CD4-positive, alpha-beta T cell (primary cell): ENCODE results near the gene KMO. TPM values are rescaled to one million over a fixed set of nuclear protein-coding genes. Genes with fewer than 3 reads are reported as not detected.

Experiments
- ATAC-seq: fragments of 200-7000 bp; cut with Tn5 transposase; one replicate; pipeline ENCODE4 v1.10.0; 2022; ENCODE audit warnings: mild to moderate bottlenecking; ENCODE audit not compliant: poor library complexity
- CTCF ChIA-PET: fragments of 350-600 bp; sonication (Branson Sonifier 250); formaldehyde crosslinking; loops from one replicate; lab custom pipeline; 2021; ENCODE audit warnings: antibody characterized with exemption, inconsistent platforms; lab: Charles Lee
- POLR2A ChIA-PET: fragments of 350-600 bp; sonication (Branson Sonifier 250); formaldehyde crosslinking; loops from one replicate; lab custom pipeline; 2021; ENCODE audit warnings: antibody characterized with exemption, inconsistent platforms; lab: Charles Lee
- DNase-seq, 14 experiments: peaks; one replicate each; pipeline ENCODE4 v3.0.0-alpha.2; 2013 to 2020; ENCODE audit warnings: mixed read lengths in 2 of 14
- H3K27ac ChIP-seq, 2 donors: one replicate each; pipeline versions ENCODE4 v1.5.1 to v1.7.0; 2013; ENCODE audit warnings: low read length in 2 of 2, low read depth in 1 of 2, mild to moderate bottlenecking in 1 of 2
- H3K27me3 ChIP-seq, 2 experiments: 1 replicate in 1 of 2; 2 replicates in 1 of 2; pipeline versions ENCODE4 v1.6.1 to v1.7.0; 2013; ENCODE audit warnings: low read length in 2 of 2, control low read depth in 1 of 2, mild to moderate bottlenecking in 1 of 2, moderate library complexity in 1 of 2; ENCODE audit not compliant: insufficient read depth in 2 of 2, control insufficient read depth in 1 of 2
- H3K36me3 ChIP-seq: one replicate; pipeline ENCODE4 v1.6.1; 2013; ENCODE audit warnings: low read length, control low read depth; ENCODE audit not compliant: insufficient read depth
- H3K4me1 ChIP-seq: one replicate; pipeline ENCODE4 v1.6.1; 2013; ENCODE audit warnings: low read length, control low read depth; ENCODE audit not compliant: insufficient read depth
- H3K4me3 ChIP-seq: one replicate; pipeline ENCODE4 v1.5.1; 2013; ENCODE audit warnings: mild to moderate bottlenecking, low read length, moderate library complexity
- H3K9me3 ChIP-seq, 2 experiments: 1 replicate in 1 of 2; 2 replicates in 1 of 2; pipeline versions ENCODE4 v1.6.1 to v1.7.0; 2013; ENCODE audit warnings: low read length in 2 of 2, mild to moderate bottlenecking in 2 of 2, control low read depth in 1 of 2, moderate library complexity in 1 of 2; ENCODE audit not compliant: control insufficient read depth in 1 of 2, insufficient read depth in 1 of 2
- H3K27ac Mint-ChIP-seq: one replicate; pipeline ENCODE4 v1.8.0; 2020; ENCODE audit warnings: mixed read lengths
- H3K27me3 Mint-ChIP-seq: one replicate; pipeline ENCODE4 v1.8.0; 2021; ENCODE audit warnings: mixed read lengths
- H3K36me3 Mint-ChIP-seq: one replicate; pipeline ENCODE4 v1.8.0; 2021; ENCODE audit warnings: low read depth, mixed read lengths
- H3K4me1 Mint-ChIP-seq: one replicate; pipeline ENCODE4 v1.8.0; 2021; ENCODE audit warnings: low read depth, mixed read lengths
- H3K4me3 Mint-ChIP-seq: one replicate; pipeline ENCODE4 v1.8.0; 2020; ENCODE audit warnings: mild to moderate bottlenecking, mixed read lengths
- H3K9me3 Mint-ChIP-seq: one replicate; pipeline ENCODE4 v1.8.0; 2020; ENCODE audit warnings: mixed read lengths
- intact Hi-C, 2 experiments: fragments of 100-400 bp; cut with DNase I in 1 of 2; cut with micrococcal nuclease in 1 of 2; formaldehyde crosslinking; loops; one replicate each; pipeline versions ENCODE4 v1.15.1 to v1.9.0; 2023 to 2025; cut with DNase I, micrococcal nuclease
- total RNA-seq, 174 experiments: library from RNA in 2 of 174; stranded (reverse) in 2 of 174; gene quantifications; one replicate each; pipeline ENCODE4 v1.2.3 and lab custom pipeline; 2021 to 2026
- TF ChIP-seq, protein P1 (sequence below): fragments of 200-600 bp; IDR thresholded peaks from one replicate; pipeline ENCODE4 v1.8.0; 2022; ENCODE audit warnings: antibody characterized with exemption, mild to moderate bottlenecking

KMO gene
- total RNA-seq, 2 experiments from 2014 or later: not detected

- no peak overlapping the region for H3K4me3 Mint-ChIP-seq
These were observed 78.9 kb downstream of the KMO start for GRCh38 chr1:241611063-241611462.

DNA sequence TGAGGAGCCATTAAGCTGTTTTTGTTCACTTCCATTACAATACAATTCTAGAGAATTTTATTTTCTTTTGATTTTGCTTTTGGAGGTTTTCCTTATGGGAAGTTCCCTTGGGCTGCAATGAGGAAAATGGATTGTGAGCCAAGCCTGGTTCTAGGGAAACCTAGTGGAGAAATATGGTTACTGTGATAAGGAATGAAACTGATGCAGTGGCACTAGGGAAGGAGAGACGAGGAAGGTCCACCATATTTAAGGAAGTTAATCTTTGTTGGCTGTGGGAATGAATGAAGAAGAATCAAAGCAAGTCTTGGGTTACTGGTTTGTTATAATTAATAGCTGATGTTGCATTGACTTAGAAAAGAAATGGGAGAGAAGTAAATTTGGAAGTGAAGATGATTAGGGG, 79.6 kb downstream of the KMO start:
- H3K27ac ChIP-seq: no peak overlapping the region
- DNase-seq: no peak
- H3K27ac Mint-ChIP-seq: no peak overlapping the region
- no peaks in the 10 kb centered on the region for H3K36me3 Mint-ChIP-seq
- H3K9me3 ChIP-seq: no peaks in the 10 kb centered on the region
- POLR2A ChIA-PET: interaction anchor here (1.2 to 2.9 kb wide), 3 partner anchors 15 to 285 kb away, joined by 3 to 23 read pairs (median 4); partner anchors contain the start of gene FH
- no peak overlapping the region for H3K4me3 ChIP-seq
- no peaks in the 10 kb centered on the region for H3K4me1 Mint-ChIP-seq
- no peaks in the 10 kb centered on the region for H3K4me1 ChIP-seq
- no peak overlapping the region for H3K4me3 Mint-ChIP-seq
- H3K27me3 Mint-ChIP-seq: no peaks in the 10 kb centered on the region
- CTCF ChIA-PET: interaction anchor here (0.7 to 2.4 kb wide), 3 partner anchors 9 to 126 kb away, joined by 4 to 24 read pairs (median 7); no protein-coding TSS in a partner anchor
- no peaks in the 10 kb centered on the region for H3K36me3 ChIP-seq
- no peak for ATAC-seq
- no peaks in the 10 kb centered on the region for H3K9me3 Mint-ChIP-seq
- intact Hi-C loops: loop anchor here (1.0 to 10.0 kb wide), 12 partner anchors 15 to 1716 kb away; partner anchors contain the start of genes MAP1LC3C (in 2 of the 2), EXO1 (in 1 of the 2) and KMO (in 1 of the 2)
- no peaks in the 10 kb centered on the region for H3K27me3 ChIP-seq
- TF ChIP-seq, protein P1, sequence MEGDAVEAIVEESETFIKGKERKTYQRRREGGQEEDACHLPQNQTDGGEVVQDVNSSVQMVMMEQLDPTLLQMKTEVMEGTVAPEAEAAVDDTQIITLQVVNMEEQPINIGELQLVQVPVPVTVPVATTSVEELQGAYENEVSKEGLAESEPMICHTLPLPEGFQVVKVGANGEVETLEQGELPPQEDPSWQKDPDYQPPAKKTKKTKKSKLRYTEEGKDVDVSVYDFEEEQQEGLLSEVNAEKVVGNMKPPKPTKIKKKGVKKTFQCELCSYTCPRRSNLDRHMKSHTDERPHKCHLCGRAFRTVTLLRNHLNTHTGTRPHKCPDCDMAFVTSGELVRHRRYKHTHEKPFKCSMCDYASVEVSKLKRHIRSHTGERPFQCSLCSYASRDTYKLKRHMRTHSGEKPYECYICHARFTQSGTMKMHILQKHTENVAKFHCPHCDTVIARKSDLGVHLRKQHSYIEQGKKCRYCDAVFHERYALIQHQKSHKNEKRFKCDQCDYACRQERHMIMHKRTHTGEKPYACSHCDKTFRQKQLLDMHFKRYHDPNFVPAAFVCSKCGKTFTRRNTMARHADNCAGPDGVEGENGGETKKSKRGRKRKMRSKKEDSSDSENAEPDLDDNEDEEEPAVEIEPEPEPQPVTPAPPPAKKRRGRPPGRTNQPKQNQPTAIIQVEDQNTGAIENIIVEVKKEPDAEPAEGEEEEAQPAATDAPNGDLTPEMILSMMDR: no peak

More at GRCh38 chr1:241611063-241611462, 78.9 kb downstream of the KMO start:
- Mint-ChIP-seq H3K27me3 (no peaks in the 10 kb centered on the region), H3K36me3 (no peaks in the 10 kb centered on the region), H3K9me3 (no peaks in the 10 kb centered on the region), H3K4me1 (no peaks in the 10 kb centered on the region), H3K27ac (no peak overlapping the region)
- no peaks in the 10 kb centered on the region for H3K9me3 ChIP-seq
- H3K4me1 ChIP-seq: no peaks in the 10 kb centered on the region
- ChIA-PET POLR2A (interaction anchor here (1.2 to 2.9 kb wide), 3 partner anchors 16 to 285 kb away, joined by 3 to 23 read pairs (median 5); partner anchors contain the start of gene EXO1), CTCF (interaction anchor here (0.6 to 2.4 kb wide), 11 partner anchors 10 to 387 kb away, joined by 3 to 24 read pairs (median 4); partner anchors contain the start of genes CHML, MAP1LC3C and OPN3)
- no peaks in the 10 kb centered on the region for H3K36me3 ChIP-seq
- H3K4me3 ChIP-seq: no peak overlapping the region
- peak in 5 of 14 experiments; percentile 5 to 76 (median 68) for DNase-seq
- intact Hi-C loops: loop anchor here (1.0 to 10.0 kb wide), 12 partner anchors 16 to 1716 kb away; partner anchors contain the start of genes MAP1LC3C (in 2 of the 2), EXO1 (in 1 of the 2) and KMO (in 1 of the 2)
- TF ChIP-seq, protein P1: peak; percentile 85
- peak; percentile 93 for ATAC-seq
- no peak overlapping the region for H3K27ac ChIP-seq
- H3K27me3 ChIP-seq: no peaks in the 10 kb centered on the region

DNA sequence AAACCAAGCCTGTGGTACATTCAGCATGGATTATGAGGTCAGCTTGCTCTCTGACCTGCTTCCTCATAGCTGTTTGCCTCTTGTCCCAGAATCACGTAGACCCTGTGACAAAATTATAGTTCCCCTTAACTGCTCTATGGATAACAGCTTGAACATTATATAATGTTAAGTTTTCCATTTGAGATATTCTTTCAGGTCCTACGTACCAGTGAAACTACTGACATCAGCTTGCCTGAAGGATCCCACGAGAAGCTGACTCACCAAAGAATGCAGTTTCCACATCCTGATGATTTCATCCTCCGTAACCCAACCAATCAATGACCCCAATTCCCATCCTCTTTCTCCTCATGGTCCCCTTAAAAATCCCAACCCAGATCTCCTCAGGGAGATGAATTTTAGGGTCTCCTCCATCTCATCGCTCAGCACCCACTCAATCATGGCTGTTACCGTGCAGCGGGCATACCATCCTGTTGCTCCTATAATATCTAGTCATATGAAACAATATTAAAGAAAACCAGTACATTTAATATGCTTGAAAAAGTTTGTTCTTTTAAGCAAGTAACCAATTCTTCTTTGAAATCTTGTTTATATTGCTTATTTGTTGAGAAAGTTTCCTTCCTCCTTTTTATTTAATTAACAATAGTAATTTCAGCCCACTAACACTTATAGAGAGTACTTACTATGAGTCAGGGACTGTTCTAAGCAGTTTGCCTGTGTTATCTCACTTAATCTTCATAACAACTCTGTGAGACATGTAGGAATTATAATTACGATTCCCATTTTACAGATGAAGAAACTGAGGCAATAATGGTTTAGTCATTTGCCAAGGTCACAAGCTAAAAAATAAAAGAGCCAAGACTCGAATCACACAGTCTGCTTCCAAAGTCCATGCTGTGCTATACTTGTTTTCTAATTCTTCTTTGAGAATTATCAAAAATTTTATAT, 80.6 kb downstream of the KMO start:
- DNase-seq (peak in 2 of 14 experiments; percentile 55 to 64), ATAC-seq (no peak)
- no peaks in the 10 kb centered on the region for H3K27me3 ChIP-seq
- H3K9me3 Mint-ChIP-seq: no peaks in the 10 kb centered on the region
- no peak overlapping the region for H3K27ac Mint-ChIP-seq
- ChIA-PET POLR2A (interaction anchor here (1.2 to 2.9 kb wide), 2 partner anchors 14 to 93 kb away, joined by 4 to 23 read pairs; partner anchors contain the start of gene FH), CTCF (interaction anchor here (2.4 kb wide), 1 partner anchor 15 kb away, joined by 24 read pairs; no protein-coding TSS in a partner anchor)
- no peaks in the 10 kb centered on the region for H3K4me1 ChIP-seq
- no peak overlapping the region for H3K4me3 ChIP-seq
- no peaks in the 10 kb centered on the region for H3K9me3 ChIP-seq
- TF ChIP-seq, protein P1: no peak
- no peak overlapping the region for H3K27ac ChIP-seq
- intact Hi-C loops: loop anchor here (5.0 to 10.0 kb wide), 7 partner anchors 81 to 1714 kb away; partner anchors contain the start of genes EXO1 (in 1 of the 2), KMO (in 1 of the 2) and MAP1LC3C (in 1 of the 2)
- no peaks in the 10 kb centered on the region for H3K36me3 Mint-ChIP-seq
- H3K4me1 Mint-ChIP-seq: no peaks in the 10 kb centered on the region
- H3K4me3 Mint-ChIP-seq: no peak overlapping the region
- H3K36me3 ChIP-seq: no peaks in the 10 kb centered on the region
- H3K27me3 Mint-ChIP-seq: no peaks in the 10 kb centered on the region
